GM19328 (cell line): ENCODE data around the gene TMEM178B.

Experiments used
- ATAC-seq: cut with Tn5 transposase; IDR thresholded peaks from one replicate; pipeline ENCODE4 v1.9.1; 2021; ENCODE audit warnings: mild to moderate bottlenecking, moderate library complexity; ENCODE audit not compliant: unreplicated experiment

The TMEM178B gene

GRCh38 chr7:141258559-141258958 lies 184.7 kb downstream of the TMEM178B start:
- ATAC-seq, result no peak

GRCh38 chr7:141262101-141263090 lies 188.5 kb downstream of the TMEM178B start:
- no peak for ATAC-seq

- no peak for ATAC-seq
These were observed 189.6 kb downstream of the TMEM178B start for GRCh38 chr7:141263508-141263907.

GRCh38 chr7:141263983-141264382 lies 190.1 kb downstream of the TMEM178B start:
- no peak for ATAC-seq

- no peak for ATAC-seq
These were observed 190.6 kb downstream of the TMEM178B start for GRCh38 chr7:141264511-141264910.

GRCh38 chr7:141265668-141266067 lies 191.8 kb downstream of the TMEM178B start:
- no peak for ATAC-seq

- ATAC-seq, result no peak
These were observed 194.8 kb downstream of the TMEM178B start for GRCh38 chr7:141268614-141269013.

- no peak for ATAC-seq
These were observed 197.6 kb downstream of the TMEM178B start for GRCh38 chr7:141271451-141271850.

- ATAC-seq, result no peak
These were observed 198.6 kb downstream of the TMEM178B start for GRCh38 chr7:141272417-141272816.

GRCh38 chr7:141275350-141275749 lies 201.5 kb downstream of the TMEM178B start:
- ATAC-seq, result no peak

- ATAC-seq, result no peak
These were observed 202.2 kb downstream of the TMEM178B start for GRCh38 chr7:141276031-141276430.

GRCh38 chr7:141280100-141280499 lies 206.2 kb downstream of the TMEM178B start:
- no peak for ATAC-seq

GRCh38 chr7:141281311-141281710 lies 207.4 kb downstream of the TMEM178B start:
- ATAC-seq, result no peak

- no peak for ATAC-seq
These were observed 212.7 kb downstream of the TMEM178B start for GRCh38 chr7:141286522-141286921.

GRCh38 chr7:141287936-141288335 lies 214.1 kb downstream of the TMEM178B start:
- ATAC-seq, result no peak

- no peak for ATAC-seq
These were observed 214.8 kb downstream of the TMEM178B start for GRCh38 chr7:141288626-141289025.

GRCh38 chr7:141290365-141290764 lies 216.5 kb downstream of the TMEM178B start:
- no peak for ATAC-seq

- no peak for ATAC-seq
These were observed 217.1 kb downstream of the TMEM178B start for GRCh38 chr7:141290973-141291372.

- ATAC-seq, result no peak
These were observed 217.7 kb downstream of the TMEM178B start for GRCh38 chr7:141291541-141291940.

- ATAC-seq, result no peak
These were observed 220.4 kb downstream of the TMEM178B start for GRCh38 chr7:141294143-141294829.

GRCh38 chr7:141295367-141295895 lies 221.6 kb downstream of the TMEM178B start:
- no peak for ATAC-seq

GRCh38 chr7:141300816-141301215 lies 227.0 kb downstream of the TMEM178B start:
- no peak for ATAC-seq
